Measurements from ENCODE around the gene SUOX. TPM values are rescaled to one million over a fixed set of nuclear protein-coding genes. Genes with fewer than 3 reads are reported as not detected.
"Not testable (repeated sequence)": the region's sequence is repeated elsewhere in the genome, so short reads cannot be mapped to it uniquely, and the experiment has no call there.

Gene SUOX
- total RNA-seq, 1 experiment from 2014 or later = 20.7 TPM

DNA sequence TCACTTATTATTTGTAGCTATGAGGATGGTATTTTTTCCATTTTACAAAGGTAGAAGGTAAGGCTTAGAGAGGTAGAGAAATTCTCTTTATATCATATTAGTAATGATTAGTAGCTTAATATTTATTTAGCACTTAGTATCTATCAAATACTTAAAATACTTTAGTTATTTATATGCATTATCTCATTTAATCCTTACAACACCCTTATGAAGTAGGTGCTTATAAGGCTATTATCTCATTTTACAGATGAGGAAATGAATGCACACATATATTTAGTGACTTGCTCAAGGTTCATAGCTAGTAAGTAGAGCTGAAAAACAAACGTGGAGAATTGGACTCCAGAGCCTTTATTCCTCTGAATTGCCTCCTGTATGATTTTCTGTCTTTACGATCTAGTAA is 12.2 kb upstream of the SUOX start:
- no TSS peak for BruUV-seq (replicated peaks)
- TF ChIP-seq SIN3A (IDR thresholded peaks at IDR 0.05; ENCODE audit: borderline replicate concordance, insufficient read depth, low read depth, low read length) = no peak
- TF ChIP-seq, protein P1, sequence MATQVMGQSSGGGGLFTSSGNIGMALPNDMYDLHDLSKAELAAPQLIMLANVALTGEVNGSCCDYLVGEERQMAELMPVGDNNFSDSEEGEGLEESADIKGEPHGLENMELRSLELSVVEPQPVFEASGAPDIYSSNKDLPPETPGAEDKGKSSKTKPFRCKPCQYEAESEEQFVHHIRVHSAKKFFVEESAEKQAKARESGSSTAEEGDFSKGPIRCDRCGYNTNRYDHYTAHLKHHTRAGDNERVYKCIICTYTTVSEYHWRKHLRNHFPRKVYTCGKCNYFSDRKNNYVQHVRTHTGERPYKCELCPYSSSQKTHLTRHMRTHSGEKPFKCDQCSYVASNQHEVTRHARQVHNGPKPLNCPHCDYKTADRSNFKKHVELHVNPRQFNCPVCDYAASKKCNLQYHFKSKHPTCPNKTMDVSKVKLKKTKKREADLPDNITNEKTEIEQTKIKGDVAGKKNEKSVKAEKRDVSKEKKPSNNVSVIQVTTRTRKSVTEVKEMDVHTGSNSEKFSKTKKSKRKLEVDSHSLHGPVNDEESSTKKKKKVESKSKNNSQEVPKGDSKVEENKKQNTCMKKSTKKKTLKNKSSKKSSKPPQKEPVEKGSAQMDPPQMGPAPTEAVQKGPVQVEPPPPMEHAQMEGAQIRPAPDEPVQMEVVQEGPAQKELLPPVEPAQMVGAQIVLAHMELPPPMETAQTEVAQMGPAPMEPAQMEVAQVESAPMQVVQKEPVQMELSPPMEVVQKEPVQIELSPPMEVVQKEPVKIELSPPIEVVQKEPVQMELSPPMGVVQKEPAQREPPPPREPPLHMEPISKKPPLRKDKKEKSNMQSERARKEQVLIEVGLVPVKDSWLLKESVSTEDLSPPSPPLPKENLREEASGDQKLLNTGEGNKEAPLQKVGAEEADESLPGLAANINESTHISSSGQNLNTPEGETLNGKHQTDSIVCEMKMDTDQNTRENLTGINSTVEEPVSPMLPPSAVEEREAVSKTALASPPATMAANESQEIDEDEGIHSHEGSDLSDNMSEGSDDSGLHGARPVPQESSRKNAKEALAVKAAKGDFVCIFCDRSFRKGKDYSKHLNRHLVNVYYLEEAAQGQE (IDR thresholded peaks at IDR 0.05; ENCODE audit: insufficient read depth in 1 of 2, low read depth in 2 of 2, low read length in 1 of 2) = no peak
- TF ChIP-seq TCF7L2 (IDR thresholded peaks at IDR 0.05; ENCODE audit: low read depth, low read length) = no peak
- TF ChIP-seq POLR2AphosphoS5 (IDR thresholded peaks at IDR 0.05; ENCODE audit: low read depth, low read length) = no peak
- TF ChIP-seq, protein P2, sequence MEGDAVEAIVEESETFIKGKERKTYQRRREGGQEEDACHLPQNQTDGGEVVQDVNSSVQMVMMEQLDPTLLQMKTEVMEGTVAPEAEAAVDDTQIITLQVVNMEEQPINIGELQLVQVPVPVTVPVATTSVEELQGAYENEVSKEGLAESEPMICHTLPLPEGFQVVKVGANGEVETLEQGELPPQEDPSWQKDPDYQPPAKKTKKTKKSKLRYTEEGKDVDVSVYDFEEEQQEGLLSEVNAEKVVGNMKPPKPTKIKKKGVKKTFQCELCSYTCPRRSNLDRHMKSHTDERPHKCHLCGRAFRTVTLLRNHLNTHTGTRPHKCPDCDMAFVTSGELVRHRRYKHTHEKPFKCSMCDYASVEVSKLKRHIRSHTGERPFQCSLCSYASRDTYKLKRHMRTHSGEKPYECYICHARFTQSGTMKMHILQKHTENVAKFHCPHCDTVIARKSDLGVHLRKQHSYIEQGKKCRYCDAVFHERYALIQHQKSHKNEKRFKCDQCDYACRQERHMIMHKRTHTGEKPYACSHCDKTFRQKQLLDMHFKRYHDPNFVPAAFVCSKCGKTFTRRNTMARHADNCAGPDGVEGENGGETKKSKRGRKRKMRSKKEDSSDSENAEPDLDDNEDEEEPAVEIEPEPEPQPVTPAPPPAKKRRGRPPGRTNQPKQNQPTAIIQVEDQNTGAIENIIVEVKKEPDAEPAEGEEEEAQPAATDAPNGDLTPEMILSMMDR (IDR thresholded peaks at IDR 0.05) = no peak
- no peak overlapping the region for H3K27ac ChIP-seq (ENCODE audit: low read length)
- H3K4me3 ChIP-seq (ENCODE audit: low read depth in 2 of 2, low read length in 2 of 2) = no peak overlapping the region
- ATAC-seq = no peak
- no peaks in the 10 kb centered on the region for H3K4me1 ChIP-seq (ENCODE audit: control insufficient read depth, insufficient read depth, low read length)
- POLR2A ChIA-PET = interaction anchor here (1.1 kb wide), 1 partner anchor 10 kb away, joined by 6 read pairs; the partner anchor contains the start of gene RAB5B
- no peaks in the 10 kb centered on the region; the same call in 1 of the 2 replicates for H3K36me3 ChIP-seq (ENCODE audit: control insufficient read depth, insufficient read depth, low read length)
- no peaks in the 10 kb centered on the region for H3K9me3 ChIP-seq (ENCODE audit: control insufficient read depth, insufficient read depth, low read depth, low read length)
- intact Hi-C loops (cut with micrococcal nuclease; ENCODE audit: unreplicated experiment) = no loop called here
- in situ Hi-C loops (cut with HindIII; ENCODE audit: low pct_unique_long_range_greater_than_20kb, low sequenced_read_pairs) = no loop called here
- CTCF ChIA-PET = interaction anchor here (0.6 kb wide), 1 partner anchor 11 kb away, joined by 3 read pairs; no protein-coding TSS in a partner anchor
- DNase-seq (ENCODE audit: low read depth, low spot score) = no peak
- H3K27me3 ChIP-seq (ENCODE audit: control insufficient read depth, insufficient read depth, low read length) = no peaks in the 10 kb centered on the region

DNA sequence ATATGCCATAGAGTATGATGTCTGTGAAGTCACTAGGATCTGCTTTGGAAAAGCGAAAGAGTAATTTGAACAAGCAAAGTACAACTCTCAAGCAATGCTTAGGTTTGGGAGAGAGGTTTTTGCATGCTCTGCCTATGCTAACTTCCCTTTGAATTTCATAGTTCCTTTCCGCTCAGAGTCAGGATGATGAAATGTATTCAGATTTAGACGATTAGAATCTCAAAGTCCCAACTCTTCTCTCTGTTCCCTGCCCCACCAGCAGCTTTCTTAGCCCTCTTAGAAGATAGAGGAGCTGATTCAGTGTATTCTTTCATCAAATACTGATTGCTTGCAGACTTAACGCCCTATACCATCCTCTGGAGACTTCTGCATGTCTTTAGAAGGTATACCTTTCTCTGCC is 11.7 kb upstream of the SUOX start:
- intact Hi-C loops (cut with micrococcal nuclease; ENCODE audit: unreplicated experiment) = no loop called here
- Histone ChIP-seq H3K4me3 (ENCODE audit: low read depth in 2 of 2, low read length in 2 of 2) (no peak overlapping the region), H3K27ac (ENCODE audit: low read length) (no peak overlapping the region), H3K27me3 (ENCODE audit: control insufficient read depth, insufficient read depth, low read length) (no peaks in the 10 kb centered on the region), H3K9me3 (ENCODE audit: control insufficient read depth, insufficient read depth, low read depth, low read length) (no peaks in the 10 kb centered on the region), H3K4me1 (ENCODE audit: control insufficient read depth, insufficient read depth, low read length) (no peaks in the 10 kb centered on the region), H3K36me3 (ENCODE audit: control insufficient read depth, insufficient read depth, low read length) (peaks cover 1% of the 10 kb centered on the region)
- no peak for TF ChIP-seq TCF7L2 (IDR thresholded peaks at IDR 0.05; ENCODE audit: low read depth, low read length)
- no peak for ATAC-seq
- in situ Hi-C loops (cut with HindIII; ENCODE audit: low pct_unique_long_range_greater_than_20kb, low sequenced_read_pairs) = no loop called here
- BruUV-seq (replicated peaks) = no TSS peak
- no peak for DNase-seq (ENCODE audit: low read depth, low spot score)
- ChIA-PET CTCF (no interaction called here), POLR2A (no interaction called here)

DNA sequence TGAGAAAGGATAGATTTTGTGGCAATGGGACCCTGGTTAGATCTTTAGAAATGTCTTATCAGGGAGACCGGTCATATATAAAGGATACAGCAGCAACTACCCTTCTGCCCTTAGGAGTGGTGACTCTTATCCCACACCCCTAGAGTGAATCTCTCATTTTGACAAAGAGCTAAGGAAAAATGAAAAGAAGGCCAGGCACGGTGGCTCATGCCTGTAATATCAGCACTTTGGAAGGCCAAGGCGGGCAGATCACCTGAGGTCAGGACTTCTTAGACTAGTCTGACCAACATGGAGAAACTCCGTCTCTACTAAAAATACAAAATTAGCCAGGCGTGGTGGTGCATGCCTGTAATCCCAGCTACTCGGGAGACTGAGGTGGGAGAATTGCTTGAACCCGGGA is 11.1 kb upstream of the SUOX start:
- H3K4me1 ChIP-seq (ENCODE audit: control insufficient read depth, insufficient read depth, low read length); H3K36me3 ChIP-seq (ENCODE audit: control insufficient read depth, insufficient read depth, low read length); BruUV-seq (replicated peaks); H3K27ac ChIP-seq (ENCODE audit: low read length); intact Hi-C loops (cut with micrococcal nuclease; ENCODE audit: unreplicated experiment); H3K9me3 ChIP-seq (ENCODE audit: control insufficient read depth, insufficient read depth, low read depth, low read length); in situ Hi-C loops (cut with HindIII; ENCODE audit: low pct_unique_long_range_greater_than_20kb, low sequenced_read_pairs); H3K27me3 ChIP-seq (ENCODE audit: control insufficient read depth, insufficient read depth, low read length); H3K4me3 ChIP-seq (ENCODE audit: low read depth in 2 of 2, low read length in 2 of 2); ATAC-seq; DNase-seq (ENCODE audit: low read depth, low spot score): not testable (repeated sequence)
- POLR2A ChIA-PET = interaction anchor here (0.6 kb wide), 1 partner anchor 21 kb away, joined by 3 read pairs; no protein-coding TSS in a partner anchor
- CTCF ChIA-PET = interaction anchor here (0.5 kb wide), 1 partner anchor 255 kb away, joined by 8 read pairs; no protein-coding TSS in a partner anchor

All from Panc1 (cell line).